HepG2 (cell line): ENCODE measurements around the gene RNF40. TPM values are rescaled to one million over a fixed set of nuclear protein-coding genes. Genes with fewer than 3 reads are reported as not detected.

Source experiments
- JARID2 ChIP-seq: sonication (generic); formaldehyde crosslinking; IDR thresholded peaks from 2 replicates; pipeline ENCODE4 v1.8.1; 2023; ENCODE audit warnings: missing genetic modification reagents, inconsistent platforms; ENCODE audit not compliant: insufficient replicate concordance
- MXI1 ChIP-seq: IDR thresholded peaks from 3 replicates; pipeline ENCODE4 v1.6.1; 2012; ENCODE audit warnings: low read depth, low read length, inconsistent platforms, borderline replicate concordance
- MYNN ChIP-seq: sonication (generic); formaldehyde crosslinking; IDR thresholded peaks from 2 replicates; pipeline ENCODE4 v1.4.0; 2020; ENCODE audit warnings: mild to moderate bottlenecking, low read depth, missing genetic modification reagents
- RFXAP ChIP-seq: sonication (generic); formaldehyde crosslinking; IDR thresholded peaks from 2 replicates; pipeline ENCODE4 v1.4.0; 2020; ENCODE audit warnings: missing genetic modification reagents, borderline replicate concordance
- SKI ChIP-seq: fragments of 450-650 bp; IDR thresholded peaks from one replicate; pipeline ENCODE4 v1.6.1; 2018; ENCODE audit warnings: mild to moderate bottlenecking; ENCODE audit not compliant: partially characterized antibody
- XBP1 ChIP-seq: sonication (generic); formaldehyde crosslinking; IDR thresholded peaks from 2 replicates; pipeline ENCODE4 v1.5.0; 2020; ENCODE audit warnings: missing genetic modification reagents
- ZEB1 ChIP-seq: IDR thresholded peaks from 2 replicates; pipeline ENCODE4 v1.6.1; 2012; ENCODE audit warnings: mild to moderate bottlenecking, low read depth, inconsistent platforms; ENCODE audit not compliant: insufficient replicate concordance
- ZNF407 ChIP-seq: sonication (generic); formaldehyde crosslinking; IDR thresholded peaks from one replicate; pipeline ENCODE4 v1.5.1; 2020; ENCODE audit warnings: mild to moderate bottlenecking, missing genetic modification reagents; ENCODE audit errors: not compliant biosample characterization
- ZNF574 ChIP-seq: sonication (generic); formaldehyde crosslinking; IDR thresholded peaks from 2 replicates; pipeline ENCODE4 v1.4.0; 2020; ENCODE audit warnings: missing genetic modification reagents
- ZNF720 ChIP-seq: sonication (generic); formaldehyde crosslinking; IDR thresholded peaks from 2 replicates; pipeline ENCODE4 v1.4.0; 2020; ENCODE audit warnings: missing genetic modification reagents
- ZSCAN21 ChIP-seq: sonication (generic); formaldehyde crosslinking; IDR thresholded peaks from 2 replicates; pipeline ENCODE4 v1.8.0; 2022; ENCODE audit warnings: mild to moderate bottlenecking, missing genetic modification reagents, moderate library complexity, borderline replicate concordance
- polyA plus RNA-seq, 8 experiments: library from polyadenylated mRNA; depleted of rRNA in 3 of 8; stranded (reverse) in 7 of 8; unstranded in 1 of 8; fragments of >200 nt; fragmentation: Illumina TruSeq in 4 of 8; extraction: Trizol in 4 of 8; gene quantifications; 2 replicates each; pipeline versions ENCODE4 v1.2.1 to v1.2.3, GENCODE V29; 2011 to 2016; ENCODE audit warnings: low read depth in 4 of 8, missing spikeins in 1 of 8, mixed read lengths in 1 of 8; ENCODE audit not compliant: insufficient read depth in 1 of 8
- total RNA-seq, 5 experiments: library from RNA; depleted of rRNA; stranded (reverse); fragments of >200 nt; fragmentation: Illumina TruSeq; extraction: Trizol; gene quantifications; 2 replicates each; pipeline ENCODE4 v1.2.3, GENCODE V29; 2016; ENCODE audit warnings: low read depth in 1 of 5
- TF ChIP-seq, protein P1 (sequence below): sonication (generic); formaldehyde crosslinking; IDR thresholded peaks from 2 replicates; pipeline ENCODE4 v1.5.0; 2020; ENCODE audit warnings: missing genetic modification reagents
- TF ChIP-seq, protein P2 (sequence below): sonication (generic); formaldehyde crosslinking; IDR thresholded peaks from 2 replicates; pipeline ENCODE4 v1.4.0; 2020; ENCODE audit warnings: missing genetic modification reagents

RNF40 gene
- total and polyA plus RNA-seq, 2 of the 13 experiments (the other 11 are each of a cell fraction or from before 2014, with no cell fraction given) = 84.0 to 85.6 TPM

GRCh38 chr16:30775392-30776188 lies 13.5 kb downstream of the RNF40 start (continued):
- TF ChIP-seq SKI (no peak), XBP1 (no peak), ZNF407 (CRISPR knock-in tag) (peak; percentile 92), ZSCAN21 (peak; percentile 92), ZNF720 (CRISPR knock-in tag) (peak; percentile 20; the same call in 1 of the 2 replicates), MXI1 (peak; percentile 95; the same call in 2 of the 3 replicates), RFXAP (CRISPR knock-in tag) (peak; percentile 84; the same call in 1 of the 2 replicates), ZEB1 (peak; percentile 58), ZNF574 (CRISPR knock-in tag) (peak; percentile 88), JARID2 (CRISPR knock-in tag) (no peak), MYNN (CRISPR knock-in tag) (0 out of 2 replicates have a peak, but pooled peaks have one; percentile 74)
- TF ChIP-seq, protein P1, sequence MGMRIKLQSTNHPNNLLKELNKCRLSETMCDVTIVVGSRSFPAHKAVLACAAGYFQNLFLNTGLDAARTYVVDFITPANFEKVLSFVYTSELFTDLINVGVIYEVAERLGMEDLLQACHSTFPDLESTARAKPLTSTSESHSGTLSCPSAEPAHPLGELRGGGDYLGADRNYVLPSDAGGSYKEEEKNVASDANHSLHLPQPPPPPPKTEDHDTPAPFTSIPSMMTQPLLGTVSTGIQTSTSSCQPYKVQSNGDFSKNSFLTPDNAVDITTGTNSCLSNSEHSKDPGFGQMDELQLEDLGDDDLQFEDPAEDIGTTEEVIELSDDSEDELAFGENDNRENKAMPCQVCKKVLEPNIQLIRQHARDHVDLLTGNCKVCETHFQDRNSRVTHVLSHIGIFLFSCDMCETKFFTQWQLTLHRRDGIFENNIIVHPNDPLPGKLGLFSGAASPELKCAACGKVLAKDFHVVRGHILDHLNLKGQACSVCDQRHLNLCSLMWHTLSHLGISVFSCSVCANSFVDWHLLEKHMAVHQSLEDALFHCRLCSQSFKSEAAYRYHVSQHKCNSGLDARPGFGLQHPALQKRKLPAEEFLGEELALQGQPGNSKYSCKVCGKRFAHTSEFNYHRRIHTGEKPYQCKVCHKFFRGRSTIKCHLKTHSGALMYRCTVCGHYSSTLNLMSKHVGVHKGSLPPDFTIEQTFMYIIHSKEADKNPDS = peak; percentile 93
- TF ChIP-seq, protein P2, sequence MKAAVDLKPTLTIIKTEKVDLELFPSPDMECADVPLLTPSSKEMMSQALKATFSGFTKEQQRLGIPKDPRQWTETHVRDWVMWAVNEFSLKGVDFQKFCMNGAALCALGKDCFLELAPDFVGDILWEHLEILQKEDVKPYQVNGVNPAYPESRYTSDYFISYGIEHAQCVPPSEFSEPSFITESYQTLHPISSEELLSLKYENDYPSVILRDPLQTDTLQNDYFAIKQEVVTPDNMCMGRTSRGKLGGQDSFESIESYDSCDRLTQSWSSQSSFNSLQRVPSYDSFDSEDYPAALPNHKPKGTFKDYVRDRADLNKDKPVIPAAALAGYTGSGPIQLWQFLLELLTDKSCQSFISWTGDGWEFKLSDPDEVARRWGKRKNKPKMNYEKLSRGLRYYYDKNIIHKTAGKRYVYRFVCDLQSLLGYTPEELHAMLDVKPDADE = no peak
